ENCODE data around the gene CD69. TPM values are rescaled to one million over a fixed set of nuclear protein-coding genes. Genes with fewer than 3 reads are reported as not detected.

CD69 gene
- total RNA-seq, 1 donor from 2014 or later: 98.9 TPM

GRCh38 chr12:9782547-9783382, 22.1 kb upstream of the CD69 start:
- intact Hi-C loops (cut with micrococcal nuclease): no loop called here

- intact Hi-C loops (cut with micrococcal nuclease): no loop called here
Observed at GRCh38 chr12:9781360-9781759, 20.7 kb upstream of the CD69 start.

GRCh38 chr12:9779209-9779608, 18.5 kb upstream of the CD69 start:
- intact Hi-C loops (cut with micrococcal nuclease): no loop called here

- intact Hi-C loops (cut with micrococcal nuclease): no loop called here
Observed at GRCh38 chr12:9776781-9777180, 16.1 kb upstream of the CD69 start.

- intact Hi-C loops (cut with micrococcal nuclease): no loop called here
Observed at GRCh38 chr12:9773216-9773877, 12.6 kb upstream of the CD69 start.

GRCh38 chr12:9763025-9763424, 2.3 kb upstream of the CD69 start:
- intact Hi-C loops (cut with micrococcal nuclease): no loop called here

GRCh38 chr12:9762369-9762768, 1.7 kb upstream of the CD69 start:
- intact Hi-C loops (cut with micrococcal nuclease): no loop called here

- intact Hi-C loops (cut with micrococcal nuclease): no loop called here
Observed at GRCh38 chr12:9761419-9761781, 699 bp upstream of the CD69 start.

- intact Hi-C loops (cut with micrococcal nuclease): loop anchor here (1.0 kb wide), 3 partner anchors 91 to 112 kb away; partner anchors contain the start of genes CLEC2B and CLEC2D
Observed at GRCh38 chr12:9760120-9760519, 581 bp downstream of the CD69 start.

GRCh38 chr12:9759694-9760093, 1.0 kb downstream of the CD69 start:
- intact Hi-C loops (cut with micrococcal nuclease): loop anchor here (1.0 kb wide), 3 partner anchors 90 to 111 kb away; partner anchors contain the start of genes CLEC2B and CLEC2D

GRCh38 chr12:9758119-9758518, 2.6 kb downstream of the CD69 start:
- intact Hi-C loops (cut with micrococcal nuclease): loop anchor here (1.0 kb wide), 1 partner anchor 8 kb away; no protein-coding TSS in a partner anchor

GRCh38 chr12:9757433-9758025, 3.2 kb downstream of the CD69 start:
- intact Hi-C loops (cut with micrococcal nuclease): loop anchor here (1.0 kb wide), 1 partner anchor 7 kb away; no protein-coding TSS in a partner anchor

GRCh38 chr12:9756706-9757105, 4.0 kb downstream of the CD69 start:
- intact Hi-C loops (cut with micrococcal nuclease): no loop called here

GRCh38 chr12:9756170-9756569, 4.5 kb downstream of the CD69 start:
- intact Hi-C loops (cut with micrococcal nuclease): no loop called here

- intact Hi-C loops (cut with micrococcal nuclease): no loop called here
Observed at GRCh38 chr12:9755567-9755966, 5.1 kb downstream of the CD69 start.

GRCh38 chr12:9755035-9755434, 5.7 kb downstream of the CD69 start:
- intact Hi-C loops (cut with micrococcal nuclease): no loop called here

- intact Hi-C loops (cut with micrococcal nuclease): no loop called here
Observed at GRCh38 chr12:9754099-9754927, 6.4 kb downstream of the CD69 start.

GRCh38 chr12:9753498-9753897, 7.2 kb downstream of the CD69 start:
- intact Hi-C loops (cut with micrococcal nuclease): no loop called here

GRCh38 chr12:9753073-9753472, 7.6 kb downstream of the CD69 start:
- intact Hi-C loops (cut with micrococcal nuclease): no loop called here

- intact Hi-C loops (cut with micrococcal nuclease): no loop called here
Observed at GRCh38 chr12:9752145-9752933, 8.4 kb downstream of the CD69 start.
